GM18520 (cell line): ENCODE results near the gene SULF2.

Experiments
- ATAC-seq: cut with Tn5 transposase; IDR thresholded peaks from one replicate; pipeline ENCODE4 v1.9.1; 2021; ENCODE audit not compliant: unreplicated experiment

Gene SULF2

DNA sequence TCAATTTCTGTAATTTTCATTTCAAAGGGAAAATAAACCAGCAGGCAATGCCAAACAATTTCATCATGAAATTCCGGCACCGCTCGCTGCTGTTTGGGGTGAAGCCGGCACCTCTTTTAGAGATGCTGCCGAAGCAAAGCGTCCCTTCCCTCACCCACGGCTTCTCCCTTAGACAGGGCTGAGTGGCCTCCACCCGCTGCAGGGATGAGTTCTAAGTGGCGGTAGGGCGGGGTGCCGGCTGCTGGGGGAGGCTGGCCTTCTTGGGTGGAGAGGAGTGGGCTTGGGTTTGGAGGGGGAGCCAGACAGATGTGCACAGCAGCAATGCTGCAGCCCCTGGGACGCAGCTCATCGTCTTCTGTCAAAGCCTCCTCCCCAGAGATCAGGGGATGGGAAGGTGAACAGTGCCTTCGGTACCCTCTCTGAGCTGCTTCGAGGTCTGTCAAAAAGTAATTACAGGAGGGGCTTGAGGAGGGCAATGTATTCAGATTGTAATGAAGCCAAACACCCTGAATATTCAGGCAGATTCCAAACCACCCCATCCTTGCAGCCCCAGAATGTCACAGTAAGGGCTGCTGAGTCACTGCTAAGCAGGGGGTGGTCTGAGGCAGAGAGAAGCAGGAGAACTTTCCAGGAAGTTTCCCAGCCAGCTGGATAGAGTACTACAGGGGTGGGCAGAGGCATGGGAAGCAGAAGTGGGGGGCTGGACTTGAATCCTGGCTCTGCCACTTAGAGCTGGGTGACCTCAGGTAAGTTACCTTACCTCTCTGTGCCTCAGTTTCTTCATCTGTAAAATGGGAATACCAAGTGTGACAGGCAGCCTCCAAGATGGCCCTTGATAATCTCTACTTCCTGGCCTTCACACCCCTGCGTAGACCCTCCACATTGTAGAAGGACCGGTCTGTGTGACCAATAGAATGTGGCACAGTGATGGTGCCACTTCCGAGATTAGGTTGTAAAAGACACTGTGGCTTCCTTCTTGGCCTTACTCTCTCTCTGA lies 96.6 kb downstream of the SULF2 start:
- no peak for ATAC-seq

DNA sequence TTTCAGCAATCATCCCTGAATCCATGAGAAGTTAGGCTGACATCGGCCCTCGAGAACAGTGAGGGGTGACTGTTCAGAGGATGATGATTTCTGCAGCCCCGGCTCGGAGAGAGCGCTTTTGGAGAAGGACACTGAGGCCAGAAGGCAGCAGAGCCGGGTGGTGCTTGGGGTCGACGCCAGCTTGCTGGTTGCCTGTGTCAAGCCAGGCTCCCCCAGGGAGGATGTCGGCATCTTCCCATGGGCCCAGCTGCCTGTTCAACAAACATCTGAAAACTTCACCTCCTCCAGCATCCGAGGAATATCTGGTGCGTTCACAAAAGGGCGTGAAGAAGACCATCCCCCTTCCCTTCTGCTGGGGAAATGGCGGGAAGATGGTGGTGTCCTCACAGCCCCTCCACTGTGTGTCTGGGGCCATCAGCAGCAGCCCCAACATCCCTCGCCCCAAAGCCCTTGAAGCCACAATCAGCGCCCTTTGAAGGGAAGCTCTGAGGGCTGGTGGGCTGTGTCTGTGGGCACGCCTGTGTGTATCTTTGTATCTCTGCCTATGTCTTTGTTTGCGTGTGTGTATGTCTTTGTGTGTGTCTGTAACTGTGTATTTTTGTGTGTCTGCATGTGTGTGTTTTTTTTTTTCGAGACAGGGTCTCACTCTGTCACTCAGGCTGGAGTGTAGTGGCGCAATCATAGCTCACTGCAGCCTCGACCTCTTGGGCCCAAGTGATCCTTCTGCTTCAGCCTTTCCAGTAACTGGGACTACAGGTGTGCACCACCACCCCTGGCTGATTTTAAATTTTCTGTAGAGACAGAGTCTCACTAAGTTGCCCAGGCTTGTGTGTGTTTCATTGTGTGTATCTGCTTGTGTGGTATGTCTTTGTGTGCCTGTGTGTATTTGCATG lies 97.9 kb downstream of the SULF2 start:
- ATAC-seq = no peak

DNA sequence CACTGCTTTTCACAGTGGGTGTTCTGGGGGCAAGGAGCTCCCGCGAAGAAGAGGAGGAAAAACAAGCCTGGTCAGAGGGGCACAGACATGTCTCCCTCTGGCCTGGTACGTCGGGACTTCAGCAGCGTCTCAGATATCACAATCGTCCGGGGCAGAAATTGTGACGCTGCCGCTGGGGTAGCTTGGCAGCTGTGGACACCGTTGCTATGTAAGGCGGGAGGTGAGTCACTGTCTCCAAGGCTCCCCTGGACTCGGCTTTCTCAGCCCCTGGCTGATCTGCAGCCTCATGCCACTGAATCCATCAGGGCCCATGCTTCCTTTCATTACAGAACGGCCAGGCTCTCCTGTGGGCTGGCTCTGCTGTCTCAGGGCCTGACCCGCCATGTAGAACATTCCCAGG lies 98.7 kb downstream of the SULF2 start:
- no peak for ATAC-seq

DNA sequence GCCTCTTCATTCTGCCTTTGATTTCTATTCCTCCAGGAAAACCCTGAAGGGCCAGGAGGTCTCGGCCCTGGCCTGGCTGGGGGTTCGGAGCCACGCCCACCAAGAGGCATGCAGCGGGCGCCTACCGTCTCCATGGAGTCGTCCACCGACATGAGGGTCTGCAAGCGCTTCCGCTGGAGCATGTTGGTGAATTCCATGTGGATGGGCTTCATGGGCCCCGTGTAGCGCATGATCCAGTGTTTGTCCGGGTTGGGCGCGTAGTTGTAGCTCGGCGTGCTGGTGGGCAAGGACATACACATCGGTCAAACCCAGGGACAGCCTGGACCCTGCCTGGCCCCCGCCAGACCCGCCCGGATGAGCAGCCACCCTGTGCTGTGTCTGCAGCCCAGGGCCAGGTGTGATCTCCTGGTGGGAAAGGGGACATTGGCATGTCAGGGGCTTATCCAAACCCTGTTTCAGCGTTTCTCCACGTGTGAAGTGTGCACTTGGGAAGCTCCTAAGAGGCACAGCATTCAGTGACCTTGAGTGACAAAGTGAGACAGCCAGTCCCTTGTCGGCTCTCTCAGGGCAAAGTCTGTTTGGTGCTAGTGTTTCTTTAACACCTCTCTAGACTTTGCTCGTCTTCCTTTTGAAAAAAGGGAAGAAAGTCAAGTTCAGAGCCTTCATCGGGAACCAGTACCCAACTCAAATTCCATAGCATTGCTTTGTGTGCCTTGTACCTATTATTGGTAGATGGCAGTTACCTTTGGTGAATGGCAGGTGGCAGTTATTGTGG lies 100.8 kb downstream of the SULF2 start:
- ATAC-seq = no peak

DNA sequence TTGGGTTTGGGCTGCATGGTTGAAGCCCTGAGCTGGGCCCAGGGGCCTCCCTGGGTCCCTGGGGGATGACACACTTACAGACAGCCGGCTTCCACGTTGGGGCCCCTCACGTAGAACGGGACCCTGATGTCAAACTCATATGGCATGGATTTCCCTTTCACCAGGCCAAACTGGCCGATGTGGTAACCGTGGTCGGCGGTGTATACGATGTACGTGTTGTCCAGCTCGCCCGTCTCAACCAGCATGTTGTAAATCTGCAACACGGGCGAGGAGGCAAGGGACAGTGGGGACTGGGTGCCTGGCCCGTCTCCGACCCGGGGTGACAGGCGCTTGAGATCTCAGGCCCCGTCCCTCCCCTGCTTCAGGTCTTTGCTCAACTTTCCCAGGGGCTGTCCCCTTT lies 102.4 kb downstream of the SULF2 start:
- ATAC-seq = no peak

DNA sequence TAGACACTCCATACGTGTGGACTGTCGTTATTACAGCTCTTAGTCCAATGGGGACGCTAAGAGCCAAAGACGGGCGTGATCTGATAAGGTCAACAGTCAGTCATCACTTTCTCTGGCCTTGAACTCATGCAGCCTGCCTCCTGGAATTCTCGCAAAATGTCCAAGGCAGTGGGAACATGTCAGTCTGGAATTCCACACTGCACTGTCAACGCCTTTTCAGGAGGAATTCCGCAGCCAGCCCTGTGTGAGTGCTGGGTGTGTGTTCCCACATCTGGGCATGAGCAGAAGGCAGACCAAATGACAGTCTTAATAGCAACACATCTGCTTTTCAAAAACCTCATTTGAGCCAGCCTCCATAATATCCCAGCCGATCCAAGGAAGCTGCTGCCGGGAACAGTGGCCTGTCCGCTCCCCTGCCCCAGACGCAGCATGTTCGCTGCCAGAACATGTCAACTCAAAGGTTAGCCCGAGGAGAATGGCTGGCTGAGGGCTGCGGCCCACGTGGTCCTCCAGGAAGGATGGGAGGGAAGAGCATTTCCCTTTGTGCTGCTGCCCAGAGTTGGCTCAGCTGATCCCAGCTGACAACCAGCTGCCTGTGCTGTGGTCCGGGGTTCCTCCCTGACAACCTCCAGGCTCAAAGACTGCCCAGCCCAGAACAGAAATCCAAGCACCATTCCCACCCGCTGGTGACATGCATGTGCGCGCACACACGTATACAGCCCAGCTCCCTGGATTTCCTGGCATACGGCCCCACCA lies 103.1 kb downstream of the SULF2 start:
- no peak for ATAC-seq

DNA sequence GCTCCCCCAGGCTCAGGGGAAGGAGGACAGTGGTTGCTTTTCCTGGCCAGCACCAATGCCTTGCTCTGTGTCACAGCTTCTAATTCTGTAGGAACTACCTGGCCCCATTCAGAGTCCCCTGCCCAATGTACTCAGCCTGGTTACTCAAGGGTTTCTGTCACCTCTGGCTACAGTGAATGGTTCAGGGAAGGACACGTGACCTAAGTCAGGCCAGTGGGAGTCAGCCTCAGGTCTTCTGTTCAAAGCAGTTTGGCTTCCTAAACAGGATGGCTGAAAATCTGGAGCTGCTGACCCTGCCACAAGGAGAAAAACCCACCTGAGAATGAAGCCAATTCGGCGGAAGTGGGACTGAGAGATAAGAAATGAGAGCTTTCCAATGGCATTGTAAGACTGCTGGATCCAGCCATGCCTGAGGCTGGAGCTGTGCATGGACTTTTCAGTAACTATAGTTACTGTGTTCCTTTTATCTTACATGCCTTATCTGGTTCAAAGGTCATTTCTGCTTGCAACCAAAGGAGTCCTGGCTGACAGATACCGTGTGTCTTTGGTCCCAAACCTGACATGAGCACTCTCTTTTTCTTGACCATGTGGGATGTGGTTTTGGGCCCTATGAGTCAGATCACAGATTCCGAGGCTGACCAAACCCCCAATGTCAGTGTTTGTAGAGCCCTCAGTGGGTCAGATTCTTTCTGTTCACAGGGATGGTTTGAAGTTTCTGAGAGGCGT lies 104.3 kb downstream of the SULF2 start:
- ATAC-seq = no peak

DNA sequence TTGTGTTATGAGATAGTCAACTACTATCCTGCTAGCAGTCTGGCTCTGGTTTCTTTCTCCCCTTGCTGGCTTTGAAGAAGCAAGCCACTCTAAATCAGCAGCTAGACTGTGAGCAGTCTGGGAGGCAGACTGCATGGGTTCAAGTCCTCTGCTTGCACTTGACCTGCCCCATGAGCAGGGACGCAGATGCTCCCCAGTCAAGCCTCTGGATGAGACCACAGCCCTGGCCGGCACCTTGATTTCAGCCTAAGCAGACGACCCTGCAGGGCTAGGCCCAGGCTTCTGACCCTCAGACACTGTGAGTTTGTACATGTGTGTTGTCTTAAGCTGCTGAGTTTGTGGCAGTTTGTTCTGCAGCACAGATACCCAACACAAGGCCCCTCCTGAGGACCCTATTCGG lies 105.8 kb downstream of the SULF2 start:
- no peak for ATAC-seq

DNA sequence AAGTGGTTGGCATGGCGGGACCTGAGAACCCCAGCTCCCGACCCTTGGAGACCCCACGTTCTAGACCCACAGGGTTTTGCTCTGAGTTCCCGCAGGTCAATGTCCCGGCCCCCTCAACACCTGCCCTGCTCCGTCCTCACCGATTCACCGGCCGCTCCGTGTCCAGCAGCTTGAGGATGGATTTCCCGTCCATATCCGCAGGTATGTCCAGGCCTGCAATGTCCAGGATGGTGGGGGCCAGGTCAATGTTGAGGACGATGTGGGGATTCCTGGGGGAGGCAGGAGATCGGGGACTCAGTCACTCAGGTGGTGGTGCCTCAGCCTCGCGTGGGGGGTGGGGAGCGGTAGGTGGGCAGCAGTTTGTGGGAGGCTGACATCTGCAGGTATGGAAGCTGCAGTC lies 106.7 kb downstream of the SULF2 start:
- no peak for ATAC-seq

DNA sequence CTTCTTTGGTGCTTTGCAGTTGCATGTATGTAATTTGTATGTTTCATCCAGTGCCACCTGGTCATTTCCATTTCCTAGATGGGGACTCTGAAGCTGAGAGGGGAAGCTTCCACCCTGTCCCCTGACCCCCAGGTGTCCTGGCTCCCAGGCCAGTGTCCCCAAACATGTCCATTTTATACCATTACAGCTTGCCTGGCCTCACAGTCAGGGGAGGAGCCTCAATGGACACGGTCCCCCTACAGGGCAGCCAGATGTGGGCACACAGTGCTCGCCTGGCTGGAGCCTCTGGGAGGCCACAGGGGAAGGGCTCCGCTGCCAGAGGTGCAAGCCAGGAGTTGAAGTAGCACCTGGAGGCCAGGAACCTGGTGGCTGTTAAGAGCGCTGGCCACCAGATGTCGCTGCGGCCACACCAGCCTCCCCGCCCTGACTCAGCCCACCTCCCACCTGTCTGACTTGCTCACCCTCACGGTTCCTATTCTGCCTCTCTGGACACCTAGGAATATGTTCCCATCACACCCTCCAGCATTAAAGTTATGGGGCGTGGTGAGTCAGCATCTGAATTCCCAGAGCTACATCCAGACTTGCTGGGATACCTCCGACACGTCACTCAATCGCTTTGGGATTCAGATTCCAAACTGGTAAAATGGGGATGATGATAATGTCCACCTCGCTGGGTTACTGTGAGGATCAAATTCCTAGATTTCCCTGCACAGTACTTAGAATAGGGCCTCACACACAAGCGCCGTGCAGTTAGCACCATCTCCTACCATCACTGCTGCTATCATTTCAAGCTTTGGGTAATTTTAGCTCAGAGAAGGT lies 107.4 kb downstream of the SULF2 start:
- no peak for ATAC-seq

DNA sequence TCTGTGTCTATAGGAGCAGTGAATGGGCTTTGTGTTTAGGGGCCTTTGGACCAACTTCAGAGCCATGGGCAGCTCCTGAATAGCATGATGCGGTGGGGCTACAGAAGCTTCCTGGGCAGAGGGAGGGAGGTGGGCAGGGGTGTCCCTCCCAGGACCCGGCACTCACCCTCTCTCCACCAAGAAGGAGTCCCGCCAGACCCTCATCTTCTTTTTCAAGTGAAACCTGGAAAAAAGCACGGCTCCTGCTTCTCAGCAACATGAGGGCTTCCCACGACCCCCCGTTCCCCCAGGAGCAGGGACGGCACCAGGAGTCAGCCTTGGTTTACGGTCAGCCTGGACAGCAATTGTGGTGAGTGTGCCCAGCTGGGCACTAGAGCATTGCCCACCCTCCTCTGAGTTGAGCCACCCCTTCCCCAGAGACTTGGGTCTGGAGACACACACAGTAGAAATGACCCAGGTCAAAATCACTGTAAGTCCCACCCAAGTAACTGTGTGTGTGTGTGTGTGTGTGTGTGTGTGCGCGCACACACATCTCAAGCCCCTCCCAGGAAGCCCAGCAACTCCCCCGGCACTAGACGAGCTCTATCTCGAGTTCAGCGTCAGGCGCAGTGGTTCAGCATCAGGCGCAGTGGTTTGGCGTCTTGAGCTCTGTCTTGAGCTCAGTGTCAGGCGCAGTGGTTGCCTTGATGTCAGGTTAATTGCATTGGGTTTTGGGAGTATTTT lies 108.2 kb downstream of the SULF2 start:
- ATAC-seq = no peak

DNA sequence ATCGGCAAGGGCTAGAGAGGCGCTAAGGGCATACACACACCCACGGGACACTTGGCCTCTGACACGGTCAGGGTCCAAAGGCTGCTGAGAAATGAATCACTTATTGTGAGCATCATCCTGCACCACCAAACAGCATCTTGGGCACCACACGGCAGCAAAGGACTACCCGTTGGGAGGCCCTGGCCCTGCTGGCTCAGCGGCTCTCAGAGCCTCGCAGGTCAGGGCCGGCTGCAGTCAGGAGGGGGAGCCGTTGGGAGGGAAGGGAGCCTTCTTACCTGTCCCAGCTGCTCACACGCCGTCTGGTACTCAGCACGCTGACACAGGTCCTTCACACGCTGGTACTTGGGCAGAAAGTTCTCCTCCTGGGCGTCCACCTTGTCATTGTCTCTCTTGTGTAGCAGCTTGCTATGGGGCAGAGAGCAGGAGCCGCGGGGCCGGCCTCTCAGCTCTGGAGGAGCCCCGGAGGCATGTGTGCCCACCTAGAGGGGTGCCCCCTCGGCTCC lies 109.0 kb downstream of the SULF2 start:
- ATAC-seq = no peak

DNA sequence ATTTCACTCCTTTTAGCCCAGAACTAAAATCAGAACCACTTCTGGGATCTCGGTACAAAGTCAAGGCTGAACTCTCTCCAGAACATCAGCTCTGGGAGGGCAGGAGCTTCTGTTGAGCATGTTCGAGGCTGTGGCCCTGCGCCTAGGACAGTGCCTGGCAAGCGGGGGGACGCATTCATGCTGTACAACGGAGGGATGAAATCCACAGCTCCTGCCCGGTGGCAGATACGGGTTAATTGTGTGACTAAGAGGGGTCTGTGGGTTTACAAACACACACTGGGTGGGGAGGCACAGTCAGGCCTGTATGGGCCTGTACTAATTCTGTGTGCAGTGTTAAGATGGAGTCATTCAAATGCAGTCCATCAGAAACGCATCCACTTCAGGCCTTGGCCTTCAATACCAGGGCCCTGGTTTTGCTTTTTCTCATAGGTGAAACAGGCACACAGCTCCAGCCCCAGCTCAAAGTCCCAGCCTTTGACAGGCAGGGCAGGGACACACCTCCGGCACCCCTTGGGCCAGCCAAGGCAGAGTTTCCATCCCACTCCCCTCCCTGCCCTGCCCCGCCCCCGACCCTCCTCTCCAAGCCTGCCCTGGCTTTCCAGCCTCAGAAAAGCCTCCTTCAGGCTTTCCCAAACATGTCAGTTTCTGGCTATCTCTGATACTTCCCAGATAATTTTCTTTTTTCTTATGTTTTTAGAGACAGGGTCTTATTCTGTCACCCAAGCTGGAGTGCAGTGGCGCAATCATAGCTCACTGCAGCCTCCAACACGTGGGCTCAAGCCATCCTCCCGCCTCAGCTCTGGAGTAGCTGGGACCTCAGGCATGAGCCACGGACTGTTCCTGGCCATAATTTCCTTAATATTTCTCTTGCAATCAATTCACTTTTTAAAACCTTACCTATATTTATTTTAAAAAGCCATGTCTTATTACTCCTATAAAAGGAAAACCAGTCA lies 109.8 kb downstream of the SULF2 start:
- ATAC-seq = no peak

DNA sequence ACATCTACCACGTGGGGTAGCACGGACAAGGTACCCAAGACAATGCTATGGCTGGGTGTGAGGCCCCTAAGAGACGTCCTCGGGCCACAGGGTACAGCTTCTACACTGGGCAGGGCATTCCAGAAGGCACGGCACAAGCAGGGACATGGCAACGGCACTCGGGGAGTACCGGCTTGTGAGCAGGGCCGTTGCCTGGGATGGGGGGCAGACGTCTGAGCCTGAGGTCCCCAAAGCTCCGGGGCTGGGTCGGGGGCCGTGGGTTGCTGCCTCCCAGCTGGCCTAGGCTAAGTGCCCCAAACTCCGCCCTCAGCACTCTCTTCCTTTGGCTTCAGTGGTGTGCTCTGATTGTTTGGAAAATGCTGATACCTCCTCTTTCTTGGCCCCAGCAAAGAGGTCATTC lies 110.6 kb downstream of the SULF2 start:
- no peak for ATAC-seq

DNA sequence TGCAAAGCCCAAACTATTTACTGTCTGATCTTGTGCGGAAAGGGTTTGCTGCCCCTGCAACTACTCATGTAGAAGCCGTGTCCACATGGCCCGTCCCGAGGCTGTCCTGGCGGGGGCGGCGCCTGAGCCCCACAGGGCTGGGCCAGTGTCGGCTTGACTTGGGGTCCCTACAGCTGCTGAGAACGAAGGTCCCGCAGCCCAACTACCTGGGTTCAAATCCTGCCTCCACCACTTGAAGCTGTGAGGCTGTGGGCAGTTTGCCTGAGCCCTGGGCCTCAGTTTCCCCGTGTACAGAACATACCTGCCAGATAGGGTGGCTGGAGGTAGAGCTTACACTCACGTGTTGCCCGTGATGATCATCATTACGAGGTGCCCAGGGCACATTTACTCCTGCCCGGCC lies 111.1 kb downstream of the SULF2 start:
- no peak for ATAC-seq

DNA sequence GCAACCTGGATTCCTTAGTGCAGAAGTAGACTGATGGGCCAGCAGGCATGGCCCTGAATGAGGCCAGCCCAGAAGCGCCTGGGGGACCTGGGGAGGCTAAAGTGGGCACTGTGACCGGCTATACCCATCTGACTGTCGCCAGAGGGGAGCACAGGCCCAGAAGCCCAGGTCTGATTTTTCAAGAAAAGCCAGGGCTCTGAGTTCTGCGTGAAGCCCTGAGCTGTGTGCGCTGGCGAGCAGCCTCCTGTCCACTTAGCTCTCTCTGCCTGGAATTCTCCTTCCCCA lies 111.7 kb downstream of the SULF2 start:
- no peak for ATAC-seq
